Spleen (tissue), 11 donors: ENCODE results near the gene TMEM179. TPM values are rescaled to one million over a fixed set of nuclear protein-coding genes. Genes with fewer than 3 reads are reported as not detected.

Source experiments
- DNase-seq: peaks from one replicate; pipeline ENCODE4 v3.0.0-alpha.2; 2020
- H3K27ac ChIP-seq, 8 donors: fragments of 200-600 bp; sonication (generic) in 7 of 8; 1 replicate in 4 of 8; 2 replicates in 4 of 8; pipeline versions ENCODE4 v1.5.0 to v1.8.0; 2016 to 2021; ENCODE audit warnings: inconsistent platforms in 4 of 8, mild to moderate bottlenecking in 4 of 8, moderate library complexity in 1 of 8
- H3K27me3 ChIP-seq, 7 donors: fragments of 200-600 bp; sonication (generic) in 6 of 7; replicated peaks in 1 of 7; 1 replicate in 4 of 7; 2 replicates in 3 of 7; pipeline versions ENCODE4 v1.5.0 to v1.8.0; 2016 to 2021; ENCODE audit warnings: inconsistent platforms in 3 of 7, mild to moderate bottlenecking in 1 of 7
- H3K36me3 ChIP-seq, 6 donors: fragments of 200-600 bp; sonication (generic) in 5 of 6; 1 replicate in 4 of 6; 2 replicates in 2 of 6; pipeline versions ENCODE4 v1.5.0 to v1.8.0; 2016 to 2021; ENCODE audit warnings: inconsistent platforms in 2 of 6
- H3K4me1 ChIP-seq, 6 donors: fragments of 200-600 bp; sonication (generic) in 5 of 6; 1 replicate in 3 of 6; 2 replicates in 3 of 6; pipeline versions ENCODE4 v1.5.0 to v1.8.0; 2016 to 2021; ENCODE audit warnings: inconsistent platforms in 3 of 6
- H3K4me3 ChIP-seq, 8 donors: fragments of 200-600 bp; sonication (generic) in 7 of 8; 1 replicate in 4 of 8; 2 replicates in 4 of 8; pipeline versions ENCODE4 v1.5.0 to v1.8.0; 2016 to 2021; ENCODE audit warnings: inconsistent platforms in 4 of 8, mild to moderate bottlenecking in 4 of 8, moderate library complexity in 2 of 8
- H3K9me3 ChIP-seq, 8 donors: fragments of 200-600 bp; sonication (generic) in 7 of 8; 1 replicate in 4 of 8; 2 replicates in 4 of 8; pipeline versions ENCODE4 v1.5.0 to v1.8.0; 2016 to 2021; ENCODE audit warnings: inconsistent platforms in 4 of 8
- CTCF ChIP-seq, 11 experiments: fragments of 200-600 bp in 7 of 11; fragments of 450-650 bp in 4 of 11; sonication (generic) in 4 of 11; IDR thresholded peaks in 8 of 11; conservative IDR thresholded peaks in 3 of 11; 1 replicate in 7 of 11; 2 replicates in 4 of 11; pipeline versions ENCODE4 v1.4.0 to v1.8.0; 2016 to 2021; ENCODE audit warnings: antibody characterized with exemption in 11 of 11, inconsistent platforms in 4 of 11, mild to moderate bottlenecking in 1 of 11
- POLR2A ChIP-seq, 3 donors: fragments of 450-650 bp; IDR thresholded peaks; one replicate each; pipeline ENCODE4 v1.5.1; 2017; ENCODE audit warnings: antibody characterized with exemption in 3 of 3, mild to moderate bottlenecking in 1 of 3
- POLR2AphosphoS5 ChIP-seq, 3 donors: sonication (generic); formaldehyde crosslinking; IDR thresholded peaks; one replicate each; pipeline ENCODE4 v1.5.1; 2017; ENCODE audit warnings: antibody characterized with exemption in 3 of 3
- WGBS, 5 donors: extraction: QIAGEN DNeasy Blood & Tissue Kit in 3 of 5; methylation state at CpG; one replicate each; pipeline versions ENCODE4 v1.1.5 to v1.1.7; 2013 to 2018; 5-methylcytosine and 5-hydroxymethylcytosine counted together
- intact Hi-C: fragments of 100-400 bp; cut with DNase I; formaldehyde crosslinking; loops from one replicate; pipeline ENCODE4 v1.15.0; 2023; ENCODE audit warnings: low total_unique reads
- polyA plus RNA-seq, 3 donors: library from polyadenylated mRNA; stranded (reverse); fragments of 200-250 nt; gene quantifications; one replicate each; pipeline ENCODE4 v1.2.1, GENCODE V29; 2013
- total RNA-seq, 7 donors: library from RNA; depleted of rRNA in 3 of 7; stranded (reverse); fragments of >200 nt in 3 of 7; fragmentation: NEBNext Ultra II Directional in 4 of 7; extraction: Animal tissue kit (Norgen Biotek cat#: 25700) in 4 of 7; gene quantifications; one replicate each; pipeline versions ENCODE4 v1.1.0 to v1.2.1, GENCODE V29; 2016 to 2021
- donor health status: healthy with polysubstance abuse.
- donor health status: DM: no; HTN: no; CAD: no; lungs with moderate emphysema.
- donor health status: DM: no; HTN: no; CAD: no.
- donor health status: Bipolar disorder and iron deficiency.
- donor health status: healthy.
- donor health status: DM: no; HTN: no; CAD: no.
- donor health status: DM: yes; HTN: yes; CAD: no.

TMEM179 gene
- total and polyA plus RNA-seq, 10 donors, result 0.08 TPM; not detected in 9

GRCh38 chr14:104562606-104563005 is 42.0 kb downstream of the TMEM179 start:
- no peak for DNase-seq
- Histone ChIP-seq H3K27ac (no peak overlapping the region), H3K4me1 (peaks cover 10 to 22% (median 18%) of the 10 kb centered on the region in 6 donors), H3K36me3 (no peaks in the 10 kb centered on the region), H3K4me3 (no peak overlapping the region), H3K27me3 (peaks cover 0 to 48% (median 23%) of the 10 kb centered on the region in 7 donors), H3K9me3 (no peaks in the 10 kb centered on the region)
- TF ChIP-seq CTCF (IDR thresholded peaks at IDR 0.05 in 8 of 11, conservative IDR thresholded peaks at IDR 0.05 in 3 of 11), result no peak
- no peak for TF ChIP-seq POLR2AphosphoS5 (IDR thresholded peaks at IDR 0.05)
- no peak for TF ChIP-seq POLR2A (IDR thresholded peaks at IDR 0.05)
- intact Hi-C loops, result loop anchor here (5.0 to 10.0 kb wide), 2 partner anchors 425 to 488 kb away; partner anchors contain the start of gene KIF26A
- WGBS, 5 donors, result 71 to 87% (median 85%) methylated on average over 1 to 5 of the region's 5 CpGs

GRCh38 chr14:104561632-104562495 is 42.7 kb downstream of the TMEM179 start:
- H3K4me3 ChIP-seq, result no peak overlapping the region
- peaks cover 10 to 22% (median 18%) of the 10 kb centered on the region in 6 donors for H3K4me1 ChIP-seq
- DNase-seq, result no peak
- H3K27ac ChIP-seq, result no peak overlapping the region
- intact Hi-C loops, result loop anchor here (5.0 to 10.0 kb wide), 2 partner anchors 425 to 487 kb away; partner anchors contain the start of gene KIF26A
- no peaks in the 10 kb centered on the region for H3K9me3 ChIP-seq
- H3K27me3 ChIP-seq, result peaks cover 0 to 41% (median 23%) of the 10 kb centered on the region in 7 donors
- H3K36me3 ChIP-seq, result no peaks in the 10 kb centered on the region
- no peak for TF ChIP-seq POLR2A (IDR thresholded peaks at IDR 0.05)
- TF ChIP-seq CTCF (IDR thresholded peaks at IDR 0.05 in 8 of 11, conservative IDR thresholded peaks at IDR 0.05 in 3 of 11), result no peak
- TF ChIP-seq POLR2AphosphoS5 (IDR thresholded peaks at IDR 0.05), result no peak
- 74 to 86% (median 78%) methylated on average over 17 to 23 of the region's 23 CpGs for whole genome bisulfite sequencing, 5 donors

- no peak overlapping the region for H3K27ac ChIP-seq
- H3K9me3 ChIP-seq, result no peaks in the 10 kb centered on the region
- H3K4me1 ChIP-seq, result peaks cover 10 to 22% (median 18%) of the 10 kb centered on the region in 6 donors
- peaks cover 0 to 35% (median 23%) of the 10 kb centered on the region in 7 donors for H3K27me3 ChIP-seq
- H3K4me3 ChIP-seq, result no peak overlapping the region
- WGBS, 5 donors, result 70 to 79% (median 71%) methylated on average over 17 of the region's 17 CpGs
- intact Hi-C loops, result loop anchor here (5.0 to 10.0 kb wide), 2 partner anchors 424 to 486 kb away; partner anchors contain the start of gene KIF26A
- DNase-seq, result no peak
- no peak for TF ChIP-seq POLR2A (IDR thresholded peaks at IDR 0.05)
- no peak for TF ChIP-seq POLR2AphosphoS5 (IDR thresholded peaks at IDR 0.05)
- TF ChIP-seq CTCF (IDR thresholded peaks at IDR 0.05 in 8 of 11, conservative IDR thresholded peaks at IDR 0.05 in 3 of 11), result no peak
- no peaks in the 10 kb centered on the region for H3K36me3 ChIP-seq
Observed at GRCh38 chr14:104561124-104561557, 43.4 kb downstream of the TMEM179 start.

GRCh38 chr14:104560586-104560945 is 44.0 kb downstream of the TMEM179 start:
- Histone ChIP-seq H3K36me3 (no peaks in the 10 kb centered on the region), H3K4me3 (no peak overlapping the region), H3K4me1 (peaks cover 10 to 22% (median 18%) of the 10 kb centered on the region in 6 donors), H3K9me3 (no peaks in the 10 kb centered on the region), H3K27ac (no peak overlapping the region), H3K27me3 (peaks cover 0 to 35% (median 21%) of the 10 kb centered on the region in 7 donors)
- DNase-seq, result no peak
- TF ChIP-seq POLR2AphosphoS5 (IDR thresholded peaks at IDR 0.05) (no peak), POLR2A (IDR thresholded peaks at IDR 0.05) (no peak), CTCF (IDR thresholded peaks at IDR 0.05 in 8 of 11, conservative IDR thresholded peaks at IDR 0.05 in 3 of 11) (no peak)
- WGBS, 5 donors, result 57 to 72% (median 70%) methylated on average over 2 to 3 of the region's 3 CpGs
- intact Hi-C loops, result loop anchor here (5.0 to 10.0 kb wide), 2 partner anchors 423 to 486 kb away; partner anchors contain the start of gene KIF26A
